Peyer's patch (tissue), 4 donors: Measurements from ENCODE around the gene CAMK2D. TPM values are rescaled to one million over a fixed set of nuclear protein-coding genes. Genes with fewer than 3 reads are reported as not detected.

Experiments used
- DNase-seq, 3 donors: peaks; one replicate each; pipeline ENCODE4 v3.0.0-alpha.2; 2017 to 2019
- H3K27ac ChIP-seq, 4 donors: fragments of 200-600 bp; sonication (generic); one replicate each; pipeline ENCODE4 v1.5.1; 2016 to 2019
- H3K27me3 ChIP-seq, 2 donors: fragments of 200-600 bp; sonication (generic); one replicate each; pipeline ENCODE4 v1.5.1; 2019
- H3K36me3 ChIP-seq, 3 donors: fragments of 200-600 bp; sonication (generic); one replicate each; pipeline ENCODE4 v1.5.1; 2016 to 2019
- H3K4me1 ChIP-seq, 4 donors: fragments of 200-600 bp; sonication (generic); one replicate each; pipeline ENCODE4 v1.5.1; 2016 to 2019
- H3K4me3 ChIP-seq, 4 donors: fragments of 200-600 bp; sonication (generic); 1 replicate in 3 of 4; 2 replicates in 1 of 4; pipeline ENCODE4 v1.5.1; 2016 to 2019; ENCODE audit warnings: mild to moderate bottlenecking in 1 of 4
- H3K9me3 ChIP-seq, 4 donors: fragments of 200-600 bp; sonication (generic); one replicate each; pipeline ENCODE4 v1.5.1; 2016 to 2019; ENCODE audit warnings: mild to moderate bottlenecking in 1 of 4
- CTCF ChIP-seq, 6 experiments: fragments of 450-650 bp in 4 of 6; fragments of 200-600 bp in 2 of 6; sonication (generic) in 1 of 6; IDR thresholded peaks; one replicate each; pipeline ENCODE4 v1.5.1; 2017 to 2019; ENCODE audit warnings: antibody characterized with exemption in 6 of 6, mild to moderate bottlenecking in 3 of 6, moderate library complexity in 1 of 6
- POLR2A ChIP-seq, 2 donors: fragments of 450-650 bp; IDR thresholded peaks; one replicate each; pipeline ENCODE4 v1.5.1; 2017; ENCODE audit warnings: antibody characterized with exemption in 2 of 2, mild to moderate bottlenecking in 2 of 2, moderate library complexity in 2 of 2
- total RNA-seq, 4 donors: library from RNA; depleted of rRNA; stranded (reverse); fragments of >200 nt; gene quantifications; one replicate each; pipeline ENCODE4 v1.1.0, GENCODE V29; 2016

CAMK2D gene
- total RNA-seq, 4 donors from 2014 or later: 38.8 to 125 (median 63.5) TPM

GRCh38 chr4:113503691-113504090 lies 257.8 kb downstream of the CAMK2D start:
- Histone ChIP-seq H3K27me3 (no peaks in the 10 kb centered on the region), H3K4me1 (no peaks in the 10 kb centered on the region), H3K36me3 (peaks cover 0 to 46% (median 0%) of the 10 kb centered on the region in 3 donors), H3K4me3 (no peak overlapping the region), H3K27ac (no peak overlapping the region), H3K9me3 (no peaks in the 10 kb centered on the region)
- no peak for DNase-seq
- TF ChIP-seq POLR2A (IDR thresholded peaks at IDR 0.05) (no peak), CTCF (IDR thresholded peaks at IDR 0.05) (no peak)

- no peak for DNase-seq
- Histone ChIP-seq H3K4me1 (no peaks in the 10 kb centered on the region), H3K36me3 (peaks cover 0 to 38% (median 0%) of the 10 kb centered on the region in 3 donors), H3K27me3 (no peaks in the 10 kb centered on the region), H3K4me3 (no peak overlapping the region), H3K9me3 (no peaks in the 10 kb centered on the region), H3K27ac (no peak overlapping the region)
- TF ChIP-seq POLR2A (IDR thresholded peaks at IDR 0.05): no peak
- no peak for TF ChIP-seq CTCF (IDR thresholded peaks at IDR 0.05)
Observed at GRCh38 chr4:113502906-113503305, 258.6 kb downstream of the CAMK2D start.

GRCh38 chr4:113502476-113502875 lies 259.1 kb downstream of the CAMK2D start:
- Histone ChIP-seq H3K27me3 (no peaks in the 10 kb centered on the region), H3K36me3 (peaks cover 0 to 34% (median 0%) of the 10 kb centered on the region in 3 donors), H3K4me1 (no peaks in the 10 kb centered on the region), H3K9me3 (no peaks in the 10 kb centered on the region), H3K4me3 (no peak overlapping the region), H3K27ac (no peak overlapping the region)
- DNase-seq: no peak
- TF ChIP-seq CTCF (IDR thresholded peaks at IDR 0.05): no peak
- TF ChIP-seq POLR2A (IDR thresholded peaks at IDR 0.05): no peak

- Histone ChIP-seq H3K27ac (no peak overlapping the region), H3K9me3 (no peaks in the 10 kb centered on the region), H3K27me3 (no peaks in the 10 kb centered on the region), H3K36me3 (peaks cover 0 to 19% (median 0%) of the 10 kb centered on the region in 3 donors), H3K4me3 (no peak overlapping the region), H3K4me1 (no peaks in the 10 kb centered on the region)
- TF ChIP-seq CTCF (IDR thresholded peaks at IDR 0.05): no peak
- no peak for TF ChIP-seq POLR2A (IDR thresholded peaks at IDR 0.05)
- DNase-seq: no peak
Observed at GRCh38 chr4:113500424-113500823, 261.1 kb downstream of the CAMK2D start.

GRCh38 chr4:113499696-113500095 lies 261.8 kb downstream of the CAMK2D start:
- TF ChIP-seq POLR2A (IDR thresholded peaks at IDR 0.05) (no peak), CTCF (IDR thresholded peaks at IDR 0.05) (no peak)
- DNase-seq: no peak
- no peaks in the 10 kb centered on the region for H3K27me3 ChIP-seq
- H3K27ac ChIP-seq: no peak overlapping the region
- H3K4me3 ChIP-seq: no peak overlapping the region
- H3K36me3 ChIP-seq: peaks cover 0 to 18% (median 0%) of the 10 kb centered on the region in 3 donors
- H3K4me1 ChIP-seq: no peaks in the 10 kb centered on the region
- H3K9me3 ChIP-seq: no peaks in the 10 kb centered on the region

- Histone ChIP-seq H3K27me3 (no peaks in the 10 kb centered on the region), H3K27ac (no peak overlapping the region), H3K4me1 (no peaks in the 10 kb centered on the region), H3K36me3 (peaks cover 0 to 18% (median 0%) of the 10 kb centered on the region in 3 donors), H3K9me3 (no peaks in the 10 kb centered on the region), H3K4me3 (no peak overlapping the region)
- DNase-seq: no peak
- no peak for TF ChIP-seq POLR2A (IDR thresholded peaks at IDR 0.05)
- TF ChIP-seq CTCF (IDR thresholded peaks at IDR 0.05): no peak
Observed at GRCh38 chr4:113499166-113499565, 262.4 kb downstream of the CAMK2D start.
